ENCODE data around the gene SKAP1.

Gene SKAP1

DNA sequence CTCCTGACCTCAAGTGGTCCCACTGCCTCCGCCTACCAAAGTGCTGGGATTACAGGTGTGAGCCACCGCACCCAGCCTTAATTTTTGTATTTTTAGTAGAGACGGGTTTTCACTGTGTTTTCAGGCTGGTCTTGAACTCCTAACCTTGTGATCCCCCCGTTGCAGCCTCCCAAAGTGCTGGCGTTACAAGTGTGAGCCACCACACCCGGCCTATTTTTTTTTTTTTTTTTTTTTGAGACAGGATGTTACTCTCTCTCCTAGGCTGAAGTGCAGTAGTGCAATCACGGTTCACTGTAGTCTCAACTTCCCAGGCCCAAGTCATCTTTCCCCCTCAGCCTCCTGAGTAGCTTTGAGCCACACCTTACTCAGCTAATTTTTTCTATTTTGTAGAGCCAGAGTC lies 325.6 kb downstream of the SKAP1 start:
- no peak for DNase-seq (ENCODE audit: low read depth)

DNA sequence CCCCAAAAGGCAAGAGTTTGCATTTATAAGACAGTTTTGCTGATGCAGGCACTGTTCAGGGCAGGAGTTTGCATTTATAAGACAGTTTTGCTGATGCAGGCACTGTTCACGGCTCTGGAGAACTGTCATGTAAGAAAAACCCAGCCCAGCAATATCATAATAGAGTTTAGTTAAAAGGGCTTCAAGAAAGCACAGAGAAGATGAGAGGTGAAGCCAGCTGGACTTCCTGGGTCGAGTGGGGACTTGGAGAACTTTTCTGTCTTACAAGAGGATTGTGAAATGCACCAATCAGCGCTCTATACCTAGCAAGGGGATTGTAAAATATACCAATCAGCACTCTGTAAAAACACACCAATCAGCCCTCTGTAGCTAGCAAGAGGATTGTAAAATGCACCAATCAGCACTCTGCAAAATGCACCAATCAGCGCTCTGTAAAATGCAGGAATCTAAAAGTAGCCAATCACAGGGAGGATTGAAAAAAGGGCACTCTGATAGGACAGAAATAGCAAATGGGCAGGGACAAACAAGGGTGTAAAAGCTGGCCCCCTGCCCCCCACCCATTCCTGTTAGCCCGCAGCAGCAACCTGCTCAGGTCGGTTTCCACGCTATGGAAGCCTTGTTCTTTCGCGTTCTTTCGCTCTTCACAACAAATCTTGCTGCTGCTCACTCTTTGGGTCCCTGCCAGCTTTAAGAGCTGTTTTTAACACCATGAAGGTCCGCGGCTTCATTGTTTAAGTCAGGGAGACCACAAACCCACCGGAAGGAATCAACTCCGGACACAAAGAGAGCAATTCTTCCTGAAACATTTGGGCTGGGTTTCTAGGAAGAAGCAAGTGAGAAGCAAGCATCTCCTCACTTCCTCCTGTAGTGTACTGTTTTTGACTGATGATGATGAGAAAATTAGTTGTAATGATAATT lies 327.0 kb downstream of the SKAP1 start:
- DNase-seq (ENCODE audit: low read depth), result no peak

DNA sequence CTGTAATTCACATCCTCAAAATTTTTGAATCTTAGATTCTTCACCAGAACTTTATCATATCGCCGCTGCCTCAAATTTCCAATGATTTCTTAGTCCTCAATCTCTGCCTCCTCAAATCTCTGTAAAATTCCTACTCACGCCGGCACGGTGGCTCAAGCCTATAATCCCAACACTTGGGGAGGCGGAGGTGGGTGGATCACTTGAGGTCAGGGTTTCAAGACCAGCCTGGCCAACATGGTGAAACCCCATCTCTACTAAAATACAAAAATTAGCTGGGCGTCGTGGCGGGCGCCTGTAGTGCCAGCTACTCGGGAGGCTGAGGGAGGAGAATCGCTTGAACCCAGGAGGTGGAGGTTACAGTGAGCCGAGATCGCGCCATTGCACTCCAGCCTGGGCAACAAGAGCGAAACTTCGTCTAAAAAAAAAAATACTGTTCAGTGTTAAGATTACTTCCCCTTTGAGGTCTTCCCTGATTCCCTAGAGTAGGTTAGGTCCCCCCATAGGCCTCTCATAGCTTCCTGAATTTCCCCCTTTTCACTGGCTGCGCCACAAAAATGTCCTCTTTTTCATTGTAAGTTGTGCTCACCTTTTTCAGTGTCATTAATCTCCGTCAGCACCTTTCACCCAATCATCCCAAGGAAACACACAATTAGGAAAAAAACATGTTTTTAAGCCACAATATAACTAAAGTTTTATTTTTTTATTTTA lies 327.8 kb downstream of the SKAP1 start:
- no peak for DNase-seq (ENCODE audit: low read depth)

DNA sequence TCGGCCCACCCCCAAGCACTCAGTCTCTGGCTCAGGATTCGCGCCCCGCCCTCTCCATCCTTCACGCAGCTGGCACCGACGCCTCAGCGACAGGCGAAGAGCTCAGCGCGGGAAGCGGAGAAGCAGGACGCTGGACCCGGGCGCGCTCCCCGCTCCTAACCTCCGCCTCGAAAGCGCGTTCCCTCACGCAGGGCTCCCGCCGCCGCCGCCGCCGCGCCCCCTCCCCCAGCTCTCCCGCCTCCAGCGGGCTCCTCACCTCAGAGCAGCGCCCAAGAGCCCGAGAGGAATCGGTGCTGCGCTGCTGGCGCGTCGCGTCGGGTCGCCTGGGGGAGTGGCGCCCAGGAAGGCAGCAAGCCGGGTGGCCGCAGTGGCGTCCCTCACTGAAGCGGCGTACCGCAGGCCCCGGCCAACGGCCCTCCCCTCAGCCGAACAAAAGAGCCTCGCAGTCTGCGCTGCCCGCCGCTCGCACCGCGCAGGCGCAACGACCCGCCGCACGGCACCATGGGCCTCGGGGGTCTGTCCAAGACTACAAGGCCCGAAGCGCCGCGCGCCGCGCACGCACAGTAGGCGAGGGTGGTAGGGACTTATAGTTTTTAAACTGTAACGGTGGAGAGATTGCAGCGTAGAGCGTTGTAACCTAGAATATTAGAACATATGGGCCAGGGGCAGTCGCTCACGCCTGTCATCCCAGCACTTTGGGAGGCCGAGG lies 328.8 kb downstream of the SKAP1 start, which contains the start of gene CBX1:
TSS of gene CBX1 (minus strand) at position 467 of the 709 bp plus-strand sequence. CDS start 24,474 bp downstream, outside the sequence.
- peak; percentile 90 for DNase-seq (ENCODE audit: low read depth)

DNA sequence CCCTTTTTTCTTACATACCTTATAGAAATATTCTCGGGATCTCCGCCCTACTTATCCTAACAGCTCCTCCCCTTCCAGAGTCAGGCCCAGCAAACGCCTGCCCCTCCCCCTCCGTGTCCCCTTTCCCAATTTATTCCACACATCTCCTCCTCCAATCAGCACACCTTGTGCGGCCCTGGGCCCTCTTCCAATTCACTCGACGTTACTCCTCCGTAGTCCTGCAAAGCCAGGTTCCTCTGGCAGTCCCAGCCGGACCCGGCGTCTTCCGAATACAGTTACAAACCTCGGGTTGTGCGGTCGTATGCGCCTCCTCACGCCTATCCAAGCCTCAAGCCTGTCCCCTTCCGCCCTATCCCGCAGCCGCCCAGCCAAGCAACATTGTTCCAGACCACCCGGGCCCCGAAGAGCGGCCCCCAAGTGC lies 329.4 kb downstream of the SKAP1 start:
- DNase-seq (ENCODE audit: low read depth), result no peak

DNA sequence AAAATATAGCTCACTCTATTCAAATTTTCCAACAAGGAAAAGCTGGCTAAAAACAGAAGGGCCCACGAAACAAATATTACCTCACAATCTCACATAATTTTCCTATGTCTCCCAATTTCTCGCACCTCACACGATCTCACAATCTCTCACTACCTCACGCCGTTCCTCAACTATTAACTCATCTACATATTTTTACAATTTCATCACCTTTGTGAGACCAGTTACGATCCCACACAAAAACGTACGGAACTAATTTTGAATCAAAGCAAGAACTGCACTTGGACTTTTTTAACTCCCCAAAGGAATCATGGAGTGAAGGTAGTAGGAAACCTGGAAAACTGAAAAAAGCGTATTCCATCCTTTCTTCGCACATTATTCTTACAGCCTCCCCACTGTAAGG lies 329.9 kb downstream of the SKAP1 start:
- DNase-seq (ENCODE audit: low read depth), result no peak

DNA sequence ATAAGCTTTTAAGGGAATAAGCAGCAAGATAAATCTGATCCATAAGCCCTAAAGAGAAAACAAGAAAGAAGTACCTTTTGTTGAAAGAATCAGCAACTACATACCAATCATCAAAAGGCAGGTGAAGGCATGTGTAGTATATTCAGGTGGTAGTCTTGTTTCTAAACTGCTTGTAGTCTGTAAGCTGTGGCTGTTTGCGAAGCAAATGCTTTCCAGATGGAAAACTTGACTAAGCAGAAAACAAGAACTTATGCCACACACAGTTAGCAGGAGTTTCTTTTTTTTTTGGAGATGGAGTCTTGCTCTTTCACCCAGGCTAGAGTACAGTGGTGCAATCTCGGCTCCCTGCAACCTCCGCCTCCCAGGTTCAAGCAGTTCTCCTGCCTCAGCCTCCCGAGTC lies 334.4 kb downstream of the SKAP1 start:
- DNase-seq (ENCODE audit: low read depth), result no peak

DNA sequence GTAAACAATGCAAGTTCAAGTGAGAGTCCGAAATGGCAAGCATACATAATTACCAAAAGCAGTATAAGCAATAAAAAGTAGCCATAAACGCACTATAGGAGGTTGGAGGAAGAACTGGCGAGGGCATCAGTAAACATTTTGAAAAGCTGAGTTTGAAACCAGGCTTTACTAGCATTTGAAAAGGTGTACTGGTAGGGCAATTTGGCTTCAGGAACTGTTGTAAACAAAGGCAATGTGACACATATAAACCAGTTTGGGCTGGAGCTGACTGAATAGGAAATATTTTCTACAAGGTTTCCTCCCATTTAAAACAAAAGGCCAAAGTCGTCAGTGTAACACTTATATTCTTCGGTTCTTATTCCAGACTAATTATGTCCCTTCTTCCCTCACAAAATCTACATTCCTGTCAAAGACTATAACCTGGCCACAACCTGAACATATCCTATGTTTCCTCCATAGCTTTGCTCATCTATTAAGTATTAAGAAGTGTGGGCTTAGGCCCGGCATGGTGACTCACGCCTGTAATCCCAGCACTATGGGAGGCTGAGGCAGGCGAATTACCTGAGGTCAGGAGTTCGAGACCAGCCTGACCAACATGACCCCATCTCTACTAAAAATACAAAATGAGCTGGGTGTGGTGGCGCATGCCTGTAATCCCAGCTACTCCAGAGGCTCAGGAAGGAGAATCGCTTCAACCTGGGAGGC lies 336.5 kb downstream of the SKAP1 start:
- DNase-seq (ENCODE audit: low read depth), result no peak

DNA sequence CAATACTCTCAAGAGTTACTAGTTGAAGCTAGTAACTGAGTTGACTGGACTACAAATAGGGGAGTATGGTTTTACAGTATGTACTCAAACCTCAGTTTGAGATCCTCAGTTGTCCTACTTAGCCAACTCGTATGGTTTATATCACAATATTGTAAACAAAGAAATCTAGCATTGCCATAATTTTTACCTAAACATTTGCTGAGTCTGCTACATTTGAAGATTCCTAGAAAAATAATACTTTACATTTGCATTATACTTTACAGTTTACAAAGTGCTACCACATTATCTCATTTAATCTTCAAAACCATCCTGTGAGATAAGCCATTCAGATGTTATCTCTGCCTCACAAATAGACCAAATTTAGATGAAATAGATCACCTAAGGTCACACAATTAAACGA lies 345.1 kb downstream of the SKAP1 start:
- no peak for DNase-seq (ENCODE audit: low read depth)
